Measurements from ENCODE around the gene MESD.

DNA sequence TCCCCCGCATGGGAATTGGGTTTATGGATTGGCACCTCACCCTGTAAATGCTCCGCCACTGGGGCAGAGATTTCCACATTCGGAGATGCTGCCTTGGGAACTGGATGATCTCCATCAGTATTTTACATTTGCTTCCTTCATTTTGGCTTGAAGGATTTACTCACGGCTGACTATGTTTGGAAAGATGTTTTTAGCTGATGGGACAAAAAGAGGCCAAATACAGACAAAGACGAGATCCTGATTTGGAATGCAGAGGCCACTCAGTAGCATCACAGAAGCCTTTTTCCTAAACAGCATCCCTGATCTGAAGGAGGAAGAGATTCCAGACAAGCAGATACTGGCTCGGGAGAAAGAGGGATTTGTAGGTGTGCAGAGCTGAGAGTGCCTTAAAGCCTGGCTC, 76.9 kb downstream of the MESD start:
- TF ChIP-seq EZH2phosphoT487 (IDR thresholded peaks at IDR 0.05; ENCODE audit: borderline replicate concordance, low read length), result no peak
- TF ChIP-seq, protein P1, sequence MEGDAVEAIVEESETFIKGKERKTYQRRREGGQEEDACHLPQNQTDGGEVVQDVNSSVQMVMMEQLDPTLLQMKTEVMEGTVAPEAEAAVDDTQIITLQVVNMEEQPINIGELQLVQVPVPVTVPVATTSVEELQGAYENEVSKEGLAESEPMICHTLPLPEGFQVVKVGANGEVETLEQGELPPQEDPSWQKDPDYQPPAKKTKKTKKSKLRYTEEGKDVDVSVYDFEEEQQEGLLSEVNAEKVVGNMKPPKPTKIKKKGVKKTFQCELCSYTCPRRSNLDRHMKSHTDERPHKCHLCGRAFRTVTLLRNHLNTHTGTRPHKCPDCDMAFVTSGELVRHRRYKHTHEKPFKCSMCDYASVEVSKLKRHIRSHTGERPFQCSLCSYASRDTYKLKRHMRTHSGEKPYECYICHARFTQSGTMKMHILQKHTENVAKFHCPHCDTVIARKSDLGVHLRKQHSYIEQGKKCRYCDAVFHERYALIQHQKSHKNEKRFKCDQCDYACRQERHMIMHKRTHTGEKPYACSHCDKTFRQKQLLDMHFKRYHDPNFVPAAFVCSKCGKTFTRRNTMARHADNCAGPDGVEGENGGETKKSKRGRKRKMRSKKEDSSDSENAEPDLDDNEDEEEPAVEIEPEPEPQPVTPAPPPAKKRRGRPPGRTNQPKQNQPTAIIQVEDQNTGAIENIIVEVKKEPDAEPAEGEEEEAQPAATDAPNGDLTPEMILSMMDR (conservative IDR thresholded peaks at IDR 0.05; ENCODE audit: low read depth, low read length), result no peak

Measured in PC-3 (cell line).